Ishikawa (cell line): Measurements from ENCODE around the gene DCAF8.
A peak's percentile ranks its signal among the peaks of the same experiment; 100 is the strongest.

Experiments used
- CEBPB ChIP-seq: IDR thresholded peaks from 2 replicates; pipeline ENCODE4 v1.6.1; 2012
- CREB1 ChIP-seq: IDR thresholded peaks from 2 replicates; pipeline ENCODE4 v1.6.1; 2012; ENCODE audit warnings: low read depth
- EGR1 ChIP-seq: IDR thresholded peaks from 2 replicates; pipeline ENCODE4 v1.6.1; 2012
- EP300 ChIP-seq: IDR thresholded peaks from 2 replicates; pipeline ENCODE4 v1.6.1; 2012; ENCODE audit warnings: borderline replicate concordance
- FOXM1 ChIP-seq: IDR thresholded peaks from 2 replicates; pipeline ENCODE4 v1.6.1; 2012; ENCODE audit warnings: low read depth, borderline replicate concordance
- MAX ChIP-seq: IDR thresholded peaks from 2 replicates; pipeline ENCODE4 v1.6.1; 2012
- NFIC ChIP-seq: IDR thresholded peaks from 2 replicates; pipeline ENCODE4 v1.6.1; 2012
- RAD21 ChIP-seq: IDR thresholded peaks from 2 replicates; pipeline ENCODE4 v1.6.1; 2012; ENCODE audit warnings: low read depth
- REST ChIP-seq: IDR thresholded peaks from 2 replicates; pipeline ENCODE4 v1.6.1; 2012; ENCODE audit warnings: low read depth, mild to moderate bottlenecking
- TAF1 ChIP-seq: IDR thresholded peaks from 2 replicates; pipeline ENCODE4 v1.6.1; 2012; ENCODE audit warnings: low read depth, mild to moderate bottlenecking
- TCF12 ChIP-seq: IDR thresholded peaks from 2 replicates; pipeline ENCODE4 v1.6.1; 2012; ENCODE audit warnings: low read depth
- TEAD4 ChIP-seq: IDR thresholded peaks from 2 replicates; pipeline ENCODE4 v1.6.1; 2012
- YY1 ChIP-seq: IDR thresholded peaks from 2 replicates; pipeline ENCODE4 v1.6.1; 2012; ENCODE audit warnings: low read depth
- ZBTB7A ChIP-seq: IDR thresholded peaks from 2 replicates; pipeline ENCODE4 v1.6.1; 2012; ENCODE audit warnings: low read depth
- TF ChIP-seq, protein P1 (sequence below): IDR thresholded peaks from 2 replicates; pipeline ENCODE4 v1.6.1; 2012

Gene DCAF8

GRCh38 chr1:160171980-160172379 lies 90.4 kb downstream of the DCAF8 start:
- no peak for TF ChIP-seq REST

DNA sequence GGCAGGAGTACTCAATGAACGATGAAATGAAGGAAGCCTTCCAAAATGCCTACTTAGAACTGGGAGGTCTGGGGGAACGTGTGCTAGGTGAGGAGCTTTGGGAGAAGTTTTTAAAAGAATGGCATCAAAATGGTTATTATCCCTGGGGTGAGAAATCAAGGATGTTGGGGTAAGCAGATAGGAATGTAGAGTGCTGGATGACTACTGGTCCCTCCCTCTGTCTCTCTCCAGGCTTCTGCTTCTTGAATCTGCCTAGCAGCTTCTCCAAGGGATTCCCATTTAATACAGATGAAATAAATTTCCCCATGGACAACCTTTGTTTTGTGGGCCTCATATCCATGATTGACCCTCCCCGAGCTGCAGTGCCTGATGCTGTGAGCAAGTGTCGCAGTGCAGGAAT lies 91.0 kb downstream of the DCAF8 start:
- TF ChIP-seq, protein P1, sequence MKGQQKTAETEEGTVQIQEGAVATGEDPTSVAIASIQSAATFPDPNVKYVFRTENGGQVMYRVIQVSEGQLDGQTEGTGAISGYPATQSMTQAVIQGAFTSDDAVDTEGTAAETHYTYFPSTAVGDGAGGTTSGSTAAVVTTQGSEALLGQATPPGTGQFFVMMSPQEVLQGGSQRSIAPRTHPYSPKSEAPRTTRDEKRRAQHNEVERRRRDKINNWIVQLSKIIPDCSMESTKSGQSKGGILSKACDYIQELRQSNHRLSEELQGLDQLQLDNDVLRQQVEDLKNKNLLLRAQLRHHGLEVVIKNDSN: no peak
- no peak for TF ChIP-seq MAX
- no peak for TF ChIP-seq ZBTB7A
- no peak for TF ChIP-seq RAD21
- TF ChIP-seq EGR1: no peak
- no peak for TF ChIP-seq REST
- no peak for TF ChIP-seq TAF1
- TF ChIP-seq CREB1: no peak
- no peak for TF ChIP-seq CEBPB
- no peak for TF ChIP-seq NFIC
- TF ChIP-seq EP300: no peak
- no peak for TF ChIP-seq YY1
- TF ChIP-seq TEAD4: no peak

DNA sequence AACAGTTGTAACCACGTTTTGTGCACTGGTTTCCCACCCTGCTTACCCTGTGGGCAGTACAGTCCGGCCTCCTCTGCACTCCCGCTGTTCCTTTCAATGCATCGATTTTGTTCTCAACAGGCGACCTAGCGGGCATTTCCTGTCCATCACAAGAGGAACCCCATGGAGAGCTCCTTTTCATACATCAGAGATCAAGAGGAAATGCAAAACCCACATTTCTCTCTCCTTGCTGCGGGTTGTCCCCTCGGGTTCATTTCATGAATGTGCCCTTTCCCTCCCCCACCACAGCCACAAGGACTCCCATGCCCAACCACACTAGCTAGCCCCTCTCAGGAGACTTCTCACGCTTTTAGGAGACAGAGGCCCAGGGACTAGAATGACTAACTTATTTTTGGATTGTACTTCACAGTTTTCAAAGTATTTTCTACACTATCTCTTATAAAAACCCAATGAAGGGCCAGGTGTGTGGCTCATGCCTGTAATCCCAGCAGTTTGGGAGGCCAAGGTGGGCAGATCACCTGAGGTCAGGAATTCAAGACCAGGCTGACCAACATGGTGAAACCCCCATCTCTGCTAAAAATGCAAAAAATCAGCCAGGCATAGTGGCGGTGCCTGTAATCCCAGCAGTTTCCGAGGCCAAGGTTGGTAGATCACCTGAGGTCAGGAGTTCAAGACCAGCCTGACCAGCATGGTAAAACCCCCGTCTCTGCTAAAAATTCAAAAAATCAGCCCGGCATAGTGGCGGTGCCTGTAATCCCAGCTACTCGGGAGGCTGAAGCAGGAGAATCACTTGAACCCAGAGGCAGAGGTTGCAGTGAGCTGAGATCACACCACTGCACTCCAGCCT lies 92.6 kb downstream of the DCAF8 start:
- TF ChIP-seq CEBPB: peak; percentile 71; the same call in 1 of the 2 replicates
- peak; percentile 52; the same call in 1 of the 2 replicates for TF ChIP-seq EGR1
- TF ChIP-seq TCF12: peak; percentile 99
- TF ChIP-seq YY1: peak; percentile 60; the same call in 1 of the 2 replicates
- TF ChIP-seq ZBTB7A: no peak
- peak; percentile 87 for TF ChIP-seq MAX
- TF ChIP-seq, protein P1: peak; percentile 41
- peak; percentile 92 for TF ChIP-seq TEAD4
- peak; percentile 32 for TF ChIP-seq RAD21
- no peak for TF ChIP-seq CREB1
- TF ChIP-seq FOXM1: peak; percentile 97
- peak; percentile 19; the same call in 1 of the 2 replicates for TF ChIP-seq REST
- TF ChIP-seq NFIC: peak; percentile 92
- TF ChIP-seq TAF1: no peak
- peak; percentile 99 for TF ChIP-seq EP300

DNA sequence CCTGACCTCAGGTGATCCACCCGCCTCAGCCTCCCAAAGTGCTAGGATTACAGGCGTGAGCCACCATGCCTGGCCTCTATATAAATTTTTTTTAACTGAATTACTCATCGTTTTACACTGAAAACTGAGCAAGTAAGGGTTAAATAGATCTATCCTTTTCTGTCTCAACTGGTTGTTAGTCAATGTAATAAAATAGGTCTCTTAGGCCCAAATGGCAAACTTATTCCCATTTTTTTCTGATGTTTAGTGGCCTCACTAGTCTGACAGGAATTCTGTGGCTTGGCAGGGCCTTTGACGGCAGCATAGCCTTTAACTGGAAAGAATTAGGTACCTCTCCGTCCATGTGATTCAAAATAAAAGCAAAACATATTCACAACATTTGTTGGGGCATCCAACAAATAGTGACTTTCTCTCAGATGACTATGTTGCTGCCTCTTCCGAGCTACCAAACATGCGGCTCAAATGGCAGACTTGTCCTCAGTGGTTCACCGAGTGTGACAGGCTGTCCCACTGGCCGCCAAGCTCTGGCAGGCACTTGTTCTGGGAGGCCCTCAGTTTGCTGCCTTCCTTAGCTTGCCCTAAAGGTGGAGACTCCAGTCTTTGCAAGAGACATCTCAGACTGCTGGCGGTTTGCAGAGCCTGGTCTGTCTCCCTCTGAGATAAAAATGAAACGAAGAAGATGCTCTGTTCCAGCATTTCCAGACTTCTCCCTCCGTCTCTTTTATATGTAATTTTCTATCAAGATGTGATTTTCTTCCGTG lies 93.6 kb downstream of the DCAF8 start:
- TF ChIP-seq RAD21 (peak; percentile 31), TAF1 (no peak)
